NOMO-1 treated with dmso at 0.1 percent for 144 hours (cell line): ENCODE data around the gene DLG3.

Experiments
- DNase-seq: peaks from one replicate; lab custom pipeline; 2025; ENCODE audit not compliant: unreplicated experiment; lab: John Stamatoyannopoulos, UW

DLG3 gene

GRCh38 chrX:70476166-70476933 is 31.7 kb downstream of the DLG3 start:
- DNase-seq: no peak

DNA sequence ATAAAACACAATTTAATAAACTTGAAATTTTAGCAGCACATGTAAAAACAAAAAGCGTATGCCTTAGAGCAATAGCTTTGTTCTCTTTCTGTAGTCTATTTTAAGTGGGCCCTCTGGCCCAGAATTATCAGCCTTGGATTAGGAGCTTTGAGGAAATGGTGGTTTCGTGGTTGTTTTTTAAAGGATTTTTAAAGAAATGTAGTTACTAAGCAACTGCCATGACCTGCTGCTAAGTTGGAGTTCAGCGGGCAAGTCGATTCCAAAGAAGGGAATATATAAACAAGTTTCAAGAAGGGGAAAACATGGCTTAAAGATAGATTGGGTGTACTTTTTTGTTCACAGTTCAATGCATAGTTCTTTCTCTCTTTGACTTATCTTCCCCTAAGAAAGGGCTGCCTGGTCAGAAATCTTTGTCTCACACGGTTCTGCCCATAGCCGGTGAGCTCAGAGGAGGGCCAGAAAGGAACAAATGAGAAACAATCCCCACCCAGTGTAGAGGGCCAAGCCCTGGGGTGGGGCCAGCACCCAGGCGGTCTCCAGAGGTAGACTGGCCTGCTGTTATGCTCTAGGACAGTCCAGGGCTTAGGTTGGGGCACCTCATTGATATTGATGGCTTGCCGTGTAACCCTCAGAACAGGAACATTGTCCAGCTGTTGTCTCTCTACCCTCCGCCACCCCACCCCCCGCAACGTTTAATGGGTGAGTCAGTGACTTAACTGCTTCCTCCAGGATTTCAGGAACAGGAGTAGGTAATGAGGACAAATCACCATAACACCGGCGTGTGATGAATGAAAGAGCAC is 32.5 kb downstream of the DLG3 start:
- no peak for DNase-seq

GRCh38 chrX:70477734-70478075 is 33.1 kb downstream of the DLG3 start:
- no peak for DNase-seq

- no peak for DNase-seq
Observed at GRCh38 chrX:70478526-70479245, 34.1 kb downstream of the DLG3 start.

DNA sequence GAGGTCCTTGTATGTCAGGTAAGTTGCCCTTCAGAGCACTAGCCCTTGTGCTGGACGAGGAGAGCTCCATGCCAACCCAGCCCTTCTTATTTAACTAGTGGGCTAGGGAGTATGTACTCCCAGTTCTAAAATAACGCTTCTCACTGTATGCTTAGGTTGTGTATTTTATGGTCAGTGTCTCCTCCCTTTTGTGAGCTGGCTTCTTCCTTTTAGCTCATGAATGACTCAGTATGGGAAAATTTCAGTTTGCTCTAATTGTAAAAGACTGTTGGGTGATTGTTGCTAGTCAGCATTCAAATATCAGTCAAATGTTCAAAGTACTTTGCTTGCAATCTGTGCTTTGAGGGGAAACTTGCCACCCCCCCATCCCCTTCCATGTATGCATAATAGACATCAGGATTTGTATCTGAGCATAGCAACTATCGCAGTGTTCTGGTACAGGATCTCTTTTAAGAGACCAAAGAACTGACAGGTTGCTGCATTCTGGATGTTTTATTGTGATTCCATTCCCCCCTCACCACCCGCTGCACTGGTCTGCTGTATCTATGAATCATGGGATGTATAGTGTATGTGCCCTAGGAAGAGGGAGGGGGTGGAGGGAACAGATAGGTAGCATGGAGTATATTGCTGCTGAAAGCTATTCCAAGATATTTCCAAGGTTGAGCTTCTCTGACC is 34.7 kb downstream of the DLG3 start:
- DNase-seq: no peak

- no peak for DNase-seq
Observed at GRCh38 chrX:70479922-70480659, 35.5 kb downstream of the DLG3 start.

GRCh38 chrX:70480660-70481018 is 36.0 kb downstream of the DLG3 start:
- no peak for DNase-seq

- no peak for DNase-seq
Observed at GRCh38 chrX:70481471-70482270, 37.0 kb downstream of the DLG3 start.

DNA sequence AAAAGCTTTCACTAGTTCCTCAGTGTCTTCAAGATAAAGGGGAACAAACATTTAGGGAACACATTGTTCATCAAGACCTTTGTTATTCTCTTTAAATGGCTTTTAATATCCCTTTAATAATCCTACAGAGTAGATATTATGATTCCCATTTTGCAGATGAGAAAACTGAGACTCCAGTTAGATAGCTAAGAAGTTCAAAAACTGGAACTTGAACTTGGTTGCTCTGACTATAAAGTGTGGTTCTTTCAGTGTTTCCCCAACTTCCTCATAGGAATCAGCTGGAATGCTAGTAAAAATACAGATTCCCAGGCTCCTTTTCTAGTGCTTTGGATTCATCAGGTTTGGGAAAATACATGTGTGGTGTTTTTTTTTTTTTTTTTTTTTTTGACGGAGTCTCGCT is 37.7 kb downstream of the DLG3 start:
- DNase-seq: no peak

DNA sequence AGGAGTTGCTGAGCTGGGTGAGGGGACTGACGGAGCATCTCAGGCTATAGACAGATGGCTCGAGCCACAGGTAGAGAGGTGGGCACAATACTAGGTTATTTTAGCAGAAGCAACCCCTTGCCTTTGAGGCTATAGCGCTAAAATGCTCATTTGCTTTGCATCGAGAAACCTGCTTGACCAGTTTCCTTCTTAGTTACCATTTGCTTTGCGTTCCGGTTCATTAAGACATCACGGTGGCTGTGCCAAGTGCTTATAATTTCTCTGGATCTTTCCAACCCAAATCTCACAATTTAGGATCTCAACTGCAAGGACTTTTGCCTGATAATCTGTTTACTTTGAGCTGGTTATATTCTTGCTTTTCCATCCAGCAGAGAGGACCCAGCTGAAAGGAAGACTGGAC is 40.8 kb downstream of the DLG3 start:
- no peak for DNase-seq

GRCh38 chrX:70488856-70489255 is 44.2 kb downstream of the DLG3 start:
- no peak for DNase-seq

DNA sequence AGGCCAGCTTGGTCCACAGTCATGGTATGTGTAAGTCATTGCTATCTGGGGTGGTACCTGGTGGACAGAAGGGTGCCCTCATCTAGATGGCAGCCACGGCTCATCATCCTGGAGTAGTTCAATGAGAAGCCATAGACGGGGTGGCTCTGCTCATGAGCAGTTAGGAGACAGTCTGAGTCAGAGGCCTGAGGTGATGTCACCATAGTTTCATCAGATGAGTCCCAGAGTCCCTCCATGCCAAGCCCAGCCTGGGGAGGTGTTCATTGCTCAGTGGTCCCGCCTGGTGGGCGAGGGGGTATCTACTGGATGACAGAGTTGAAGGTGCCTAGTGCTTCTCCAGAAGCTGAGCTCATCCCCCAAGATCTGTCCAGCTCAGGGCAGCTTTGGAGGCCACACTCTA is 49.8 kb downstream of the DLG3 start:
- no peak for DNase-seq

DNA sequence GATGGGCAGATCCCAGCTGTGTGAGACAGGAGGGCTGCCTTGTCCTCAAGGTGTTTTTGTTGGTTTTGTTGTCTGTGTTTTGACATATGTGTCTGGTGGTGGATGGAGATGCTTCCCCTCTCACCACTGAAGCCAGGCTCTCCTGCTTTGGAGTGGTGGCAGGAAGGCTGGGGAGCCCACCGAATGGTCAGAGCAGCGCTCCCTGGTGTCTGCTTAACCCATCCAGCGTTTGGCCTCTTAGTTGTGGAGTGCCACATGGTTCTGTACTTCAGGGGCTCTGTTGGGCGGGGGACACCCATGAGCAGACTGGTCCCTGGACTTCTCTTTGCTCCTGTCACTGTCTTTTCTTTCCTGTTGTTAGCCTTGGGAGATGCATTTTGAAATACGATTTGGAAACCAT is 51.9 kb downstream of the DLG3 start:
- no peak for DNase-seq

GRCh38 chrX:70497026-70497425 is 52.4 kb downstream of the DLG3 start:
- DNase-seq: no peak

DNA sequence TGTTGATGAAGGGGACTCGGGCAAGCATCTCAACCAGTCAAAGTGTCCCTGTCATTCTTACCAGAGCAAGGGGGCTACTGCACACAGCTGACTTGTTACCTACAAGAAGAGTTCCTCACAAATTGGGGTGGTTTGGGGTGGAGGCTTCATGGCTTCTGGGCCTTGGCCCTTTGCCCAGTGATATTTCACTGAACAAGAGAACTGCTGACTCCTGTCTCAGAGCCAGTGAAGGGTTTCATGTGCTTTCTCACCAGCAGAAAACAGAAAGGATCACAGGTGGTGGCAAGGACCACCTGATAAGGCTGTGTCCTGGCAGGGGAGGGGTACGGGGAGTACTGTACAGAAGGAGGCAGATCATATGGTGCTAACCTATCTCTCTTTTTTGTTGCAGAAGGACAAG is 53.5 kb downstream of the DLG3 start:
- DNase-seq: no peak

- no peak for DNase-seq
Observed at GRCh38 chrX:70500826-70501225, 56.2 kb downstream of the DLG3 start.

GRCh38 chrX:70504772-70505450 is 60.3 kb downstream of the DLG3 start:
- DNase-seq: no peak

- DNase-seq: no peak
Observed at GRCh38 chrX:70505451-70505841, 60.8 kb downstream of the DLG3 start.

DNA sequence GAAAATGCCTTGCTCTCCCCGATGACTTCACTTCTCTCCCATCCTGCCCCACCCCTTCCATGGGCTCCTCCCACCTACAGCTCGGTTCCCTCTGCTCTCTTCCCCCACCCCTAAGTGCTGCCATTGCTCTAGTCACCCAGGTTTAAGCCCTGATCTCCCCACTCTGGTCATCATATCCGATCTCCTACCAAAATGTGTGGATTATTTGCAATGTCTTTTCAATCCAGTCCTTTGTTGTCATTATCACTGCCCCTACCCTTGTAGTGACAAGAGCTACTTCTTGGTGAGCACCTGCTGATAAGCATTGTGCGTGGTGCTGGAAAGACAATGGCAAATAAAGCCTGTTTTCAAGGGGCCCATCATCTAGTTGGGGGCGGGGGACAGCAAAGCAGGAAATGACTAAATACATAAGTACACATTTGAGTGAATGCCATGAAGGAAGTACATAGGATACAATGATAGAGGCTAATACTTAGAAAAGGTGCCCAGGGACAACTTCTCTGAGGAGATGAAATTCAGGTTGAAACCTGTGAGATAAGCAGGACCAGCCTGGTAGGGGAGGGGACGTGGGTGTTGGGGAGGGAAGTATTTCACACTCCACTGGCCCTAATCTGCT is 63.8 kb downstream of the DLG3 start:
- DNase-seq: no peak
